ENCODE results near the gene ST3GAL6.
"Not testable (repeated sequence)": the region's sequence is repeated elsewhere in the genome, so short reads cannot be mapped to it uniquely, and the experiment has no call there.

Gene ST3GAL6

GRCh38 chr3:98807561-98807960, 44.4 kb downstream of the ST3GAL6 start:
- no peak for DNase-seq

- no peak for DNase-seq
Measured at GRCh38 chr3:98808071-98808470, 44.9 kb downstream of the ST3GAL6 start.

GRCh38 chr3:98809557-98809956, 46.4 kb downstream of the ST3GAL6 start:
- no peak for DNase-seq

DNA sequence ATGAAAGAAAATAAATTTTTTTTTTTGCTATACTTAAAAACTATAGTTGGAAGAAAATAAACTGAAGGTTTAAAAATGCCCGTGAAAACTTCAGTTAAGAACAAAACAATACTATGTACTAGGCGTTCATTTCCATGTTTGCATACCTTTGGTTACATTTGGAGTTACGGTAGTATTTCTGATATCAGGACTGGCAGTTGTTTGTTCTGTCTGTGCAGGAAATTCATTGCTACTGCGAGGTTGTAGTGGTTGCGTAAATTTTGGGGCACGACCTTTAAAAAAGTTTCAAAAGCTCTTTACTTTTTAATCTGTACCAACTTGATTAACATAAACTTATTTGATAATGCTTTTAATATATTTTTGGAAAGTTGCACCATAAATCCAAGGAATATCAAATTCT, 47.9 kb downstream of the ST3GAL6 start:
- no peak for DNase-seq

GRCh38 chr3:98812851-98813374, 49.8 kb downstream of the ST3GAL6 start:
- DNase-seq: no peak

DNA sequence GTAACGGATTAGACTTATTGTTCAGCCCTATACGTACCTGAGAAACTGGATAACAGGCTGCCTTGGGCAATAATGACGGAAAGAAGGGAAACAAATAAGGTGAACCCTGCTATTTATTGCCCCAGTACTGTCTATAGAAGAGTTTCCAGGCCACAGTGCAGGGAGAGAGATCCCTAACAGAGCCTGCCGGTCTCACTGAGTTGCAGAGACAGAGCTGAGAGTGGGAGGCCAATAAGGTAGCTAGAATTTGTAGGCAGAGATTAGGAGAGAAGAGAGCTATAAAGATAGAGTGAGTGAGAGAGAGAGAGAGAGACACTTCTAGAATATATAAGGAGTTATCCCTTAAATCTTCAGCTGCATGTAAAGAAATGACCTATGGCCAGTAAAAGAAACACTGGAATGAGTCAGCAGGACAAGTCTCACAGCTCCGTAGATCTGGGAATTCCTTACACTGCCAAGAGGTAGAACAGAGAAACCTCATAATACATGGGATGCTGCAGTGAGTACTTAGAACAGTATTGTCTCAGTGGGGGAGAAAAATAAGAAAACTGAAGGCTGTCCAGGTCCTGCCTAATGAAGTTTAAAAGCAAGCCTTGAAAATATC, 51.8 kb downstream of the ST3GAL6 start:
- no peak for DNase-seq

DNA sequence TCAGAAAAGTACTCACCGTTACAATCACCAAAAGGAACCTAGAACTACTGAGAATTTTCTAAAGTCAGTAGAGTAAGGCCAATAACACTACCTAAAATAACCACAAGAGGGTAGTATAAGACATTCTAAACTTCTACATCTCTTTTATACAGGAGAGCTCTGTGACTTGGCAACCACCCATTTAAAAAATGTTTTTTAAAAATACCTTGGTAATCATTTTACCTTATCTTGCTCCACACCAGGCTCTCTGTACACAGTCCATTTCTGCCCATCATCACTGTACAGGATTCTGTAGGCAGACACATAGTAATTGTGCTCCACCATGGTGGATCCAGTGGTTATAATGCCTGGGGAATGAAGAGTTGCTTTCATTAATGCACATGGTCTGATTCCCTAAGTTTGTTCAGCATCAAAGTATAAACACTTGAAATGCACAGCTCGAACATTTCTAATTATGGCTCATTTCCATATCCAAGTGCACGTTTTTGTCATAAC, 54.5 kb downstream of the ST3GAL6 start:
- no peak for DNase-seq

- no peak for DNase-seq
Measured at GRCh38 chr3:98821063-98821462, 57.9 kb downstream of the ST3GAL6 start.

GRCh38 chr3:98823791-98824190, 60.7 kb downstream of the ST3GAL6 start:
- no peak for DNase-seq

DNA sequence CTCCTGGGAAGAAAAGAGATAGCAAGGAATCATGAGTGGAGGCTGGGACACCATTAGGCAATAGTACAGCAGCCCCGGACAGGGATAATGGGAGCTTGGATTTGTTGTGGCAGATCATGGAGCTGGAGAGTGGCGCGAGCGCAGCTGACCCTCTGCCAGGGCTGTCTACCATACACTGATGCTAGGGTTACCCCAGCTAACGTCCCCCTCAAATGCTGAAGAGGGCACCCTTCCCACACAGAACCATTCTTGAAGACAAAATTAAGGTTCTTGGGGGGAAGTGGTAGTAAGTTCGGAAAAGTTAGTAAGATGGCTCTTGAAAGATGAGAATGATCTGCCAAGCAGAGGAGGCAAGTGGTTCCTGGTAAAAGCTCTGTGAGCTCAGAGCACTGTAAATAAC, 61.1 kb downstream of the ST3GAL6 start:
- no peak for DNase-seq

DNA sequence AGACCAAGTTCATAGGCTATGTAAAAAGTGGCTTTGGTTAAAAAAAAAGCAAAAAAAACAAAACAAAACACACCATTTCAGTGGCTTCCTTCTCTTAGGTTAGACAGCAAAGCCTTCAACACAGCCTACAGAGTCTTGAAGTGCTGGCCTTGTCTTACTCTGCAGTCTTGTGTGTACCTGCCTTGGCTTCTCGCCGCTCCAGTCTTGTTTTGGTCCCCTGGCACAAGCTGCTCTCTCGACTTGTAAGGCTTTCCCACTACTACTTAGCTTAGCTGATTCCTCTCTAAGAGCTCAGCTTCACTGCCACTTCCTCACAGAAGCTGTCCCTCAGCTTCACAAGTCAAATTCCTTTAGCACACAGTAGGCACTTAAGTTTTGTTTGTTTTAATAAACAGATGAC, 63.0 kb downstream of the ST3GAL6 start:
- no peak for DNase-seq

GRCh38 chr3:98827221-98827920, 64.2 kb downstream of the ST3GAL6 start:
- DNase-seq: no peak

- no peak for DNase-seq
Measured at GRCh38 chr3:98829246-98829832, 66.2 kb downstream of the ST3GAL6 start.

DNA sequence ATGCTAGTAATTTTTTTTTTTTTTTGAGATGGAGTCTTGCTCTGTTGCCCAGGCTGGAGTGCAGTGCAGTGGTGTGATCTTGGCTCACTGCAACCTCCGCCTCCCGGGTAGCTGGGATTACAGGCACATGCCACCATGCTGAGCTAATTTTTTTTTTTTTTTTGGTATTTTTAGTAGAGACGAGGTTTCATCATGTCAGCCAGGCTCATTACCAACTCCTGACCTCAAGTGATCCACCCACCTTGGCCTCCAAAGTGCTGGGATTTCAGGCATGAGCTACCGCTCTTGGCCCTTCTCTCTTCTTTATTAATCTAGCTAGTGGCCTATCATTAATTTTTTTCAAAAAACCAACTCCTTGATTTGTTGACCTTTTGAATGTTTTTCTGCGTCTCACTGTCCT, 67.9 kb downstream of the ST3GAL6 start:
- not testable (repeated sequence) for DNase-seq

GRCh38 chr3:98839846-98840245, 76.7 kb downstream of the ST3GAL6 start:
- DNase-seq: no peak

GRCh38 chr3:98843266-98843959, 80.3 kb downstream of the ST3GAL6 start:
- DNase-seq: no peak

Measured in SIG-M5 (cell line).